ENCODE data around the gene RALGPS1. TPM values are rescaled to one million over a fixed set of nuclear protein-coding genes. Genes with fewer than 3 reads are reported as not detected.
"Not testable (repeated sequence)": the region's sequence is repeated elsewhere in the genome, so short reads cannot be mapped to it uniquely, and the experiment has no call there.

The RALGPS1 gene
- total RNA-seq, 1 experiment from 2014 or later = 0.42 TPM

- peak; percentile 98 for DNase-seq (ENCODE audit: low read depth)
Observed at GRCh38 chr9:126985870-126986498, 71.4 kb downstream of the RALGPS1 start.

GRCh38 chr9:126986506-126986951 lies 71.9 kb downstream of the RALGPS1 start:
- peak; percentile 36 for DNase-seq (ENCODE audit: low read depth)

- DNase-seq (ENCODE audit: low read depth) = no peak
Observed at GRCh38 chr9:126988857-126989256, 74.3 kb downstream of the RALGPS1 start.

- DNase-seq (ENCODE audit: low read depth) = no peak
Observed at GRCh38 chr9:126989847-126990842, 75.6 kb downstream of the RALGPS1 start.

GRCh38 chr9:126991183-126991582 lies 76.6 kb downstream of the RALGPS1 start:
- DNase-seq (ENCODE audit: low read depth) = no peak

GRCh38 chr9:126992427-126992826 lies 77.8 kb downstream of the RALGPS1 start:
- no peak for DNase-seq (ENCODE audit: low read depth)

- DNase-seq (ENCODE audit: low read depth) = no peak
Observed at GRCh38 chr9:126999315-127000068, 84.9 kb downstream of the RALGPS1 start.

- peak; percentile 49 for DNase-seq (ENCODE audit: low read depth)
Observed at GRCh38 chr9:127004946-127005769, 90.6 kb downstream of the RALGPS1 start.

GRCh38 chr9:127005770-127006314 lies 91.3 kb downstream of the RALGPS1 start:
- DNase-seq (ENCODE audit: low read depth) = no peak

GRCh38 chr9:127007638-127008037 lies 93.1 kb downstream of the RALGPS1 start:
- DNase-seq (ENCODE audit: low read depth) = no peak

- DNase-seq (ENCODE audit: low read depth) = no peak
Observed at GRCh38 chr9:127008076-127008475, 93.5 kb downstream of the RALGPS1 start.

- no peak for DNase-seq (ENCODE audit: low read depth)
Observed at GRCh38 chr9:127011772-127012171, 97.2 kb downstream of the RALGPS1 start.

GRCh38 chr9:127012250-127012649 lies 97.7 kb downstream of the RALGPS1 start:
- DNase-seq (ENCODE audit: low read depth) = no peak

GRCh38 chr9:127013597-127013996 lies 99.0 kb downstream of the RALGPS1 start:
- peak; percentile 5 for DNase-seq (ENCODE audit: low read depth)

- no peak for DNase-seq (ENCODE audit: low read depth)
Observed at GRCh38 chr9:127014216-127014909, 99.8 kb downstream of the RALGPS1 start.

GRCh38 chr9:127014910-127015540 lies 100.4 kb downstream of the RALGPS1 start:
- no peak for DNase-seq (ENCODE audit: low read depth)

- no peak for DNase-seq (ENCODE audit: low read depth)
Observed at GRCh38 chr9:127015921-127016512, 101.4 kb downstream of the RALGPS1 start.

- not testable (repeated sequence) for DNase-seq (ENCODE audit: low read depth)
Observed at GRCh38 chr9:127017979-127018378, 103.4 kb downstream of the RALGPS1 start.

- no peak for DNase-seq (ENCODE audit: low read depth)
Observed at GRCh38 chr9:127018935-127019334, 104.4 kb downstream of the RALGPS1 start.
